HEK293 (cell line): ENCODE data around the gene COBL.

Source experiments
- CTCF ChIA-PET: fragments of 350-600 bp; formaldehyde crosslinking; extraction: SDS; loops from one replicate; lab custom pipeline; 2021; ENCODE audit warnings: antibody characterized with exemption; lab: Yijun Ruan, JAX
- POLR2A ChIA-PET: fragments of 300-600 bp; formaldehyde crosslinking; extraction: SDS; loops from one replicate; lab custom pipeline; 2020; ENCODE audit warnings: antibody characterized with exemption, inconsistent platforms; lab: Yijun Ruan, JAX
- H3K27ac ChIP-seq: fragments of 200-500 bp; sonication (Bioruptor generic); 2 replicates; pipeline ENCODE4 v1.5.1; 2014; ENCODE audit warnings: low read depth, low read length, control low read depth, inconsistent platforms; ENCODE audit errors: extremely low read depth
- H3K36me3 ChIP-seq, 2 experiments: fragments of 200-500 bp in 1 of 2; sonication (Bioruptor generic) in 1 of 2; 1 replicate in 1 of 2; 2 replicates in 1 of 2; pipeline ENCODE4 v1.5.1; 2014 to 2017; ENCODE audit warnings: inconsistent platforms in 2 of 2, low read length in 2 of 2; ENCODE audit not compliant: control insufficient read depth in 2 of 2, insufficient read depth in 1 of 2
- H3K4me1 ChIP-seq: fragments of 200-500 bp; sonication (Bioruptor generic); 2 replicates; pipeline ENCODE4 v1.5.1; 2014; ENCODE audit warnings: mild to moderate bottlenecking, low read length, inconsistent platforms; ENCODE audit not compliant: control insufficient read depth, insufficient read depth
- H3K4me3 ChIP-seq: 2 replicates; pipeline ENCODE4 v1.5.1; 2011; ENCODE audit warnings: low read depth, mild to moderate bottlenecking, control low read depth, low read length, moderate library complexity
- H3K9me3 ChIP-seq: fragments of 200-500 bp; sonication (Bioruptor generic); 2 replicates; pipeline ENCODE4 v1.5.1; 2014; ENCODE audit warnings: low read depth, low read length, inconsistent platforms; ENCODE audit not compliant: control insufficient read depth, insufficient read depth
- ATF2 ChIP-seq: fragments of 450-650 bp; formaldehyde crosslinking; IDR thresholded peaks from 2 replicates; pipeline ENCODE4 v1.5.1; 2016; ENCODE audit warnings: missing biosample characterization, missing genetic modification characterization, low read depth
- BCL6B ChIP-seq: fragments of 450-650 bp; formaldehyde crosslinking; IDR thresholded peaks from 2 replicates; pipeline ENCODE4 v1.5.1; 2017; ENCODE audit warnings: missing biosample characterization, missing genetic modification characterization
- GLIS1 ChIP-seq: fragments of 450-650 bp; formaldehyde crosslinking; IDR thresholded peaks from 2 replicates; pipeline ENCODE4 v1.5.1; 2016; ENCODE audit warnings: missing biosample characterization, missing genetic modification characterization
- KLF17 ChIP-seq: fragments of 450-650 bp; formaldehyde crosslinking; IDR thresholded peaks from 2 replicates; pipeline ENCODE4 v1.5.1; 2016; ENCODE audit warnings: missing biosample characterization, missing genetic modification characterization
- PRDM4 ChIP-seq: fragments of 450-650 bp; formaldehyde crosslinking; IDR thresholded peaks from 2 replicates; pipeline ENCODE4 v1.5.1; 2017; ENCODE audit warnings: missing biosample characterization, missing genetic modification characterization
- SCRT1 ChIP-seq: fragments of 450-650 bp; formaldehyde crosslinking; IDR thresholded peaks from 2 replicates; pipeline ENCODE4 v1.5.1; 2016; ENCODE audit warnings: missing biosample characterization, missing genetic modification characterization, borderline replicate concordance
- SP3 ChIP-seq: fragments of 450-650 bp; formaldehyde crosslinking; IDR thresholded peaks from 2 replicates; pipeline ENCODE4 v1.5.1; 2016; ENCODE audit warnings: missing biosample characterization, missing genetic modification characterization
- ZBTB20 ChIP-seq: fragments of 450-650 bp; formaldehyde crosslinking; IDR thresholded peaks from 2 replicates; pipeline ENCODE4 v1.5.1; 2016; ENCODE audit warnings: missing biosample characterization, missing genetic modification characterization
- ZBTB44 ChIP-seq: fragments of 450-650 bp; IDR thresholded peaks from 2 replicates; pipeline ENCODE4 v1.5.1; 2018; ENCODE audit warnings: missing biosample characterization, mild to moderate bottlenecking, missing genetic modification characterization
- ZEB2 ChIP-seq: fragments of 450-650 bp; formaldehyde crosslinking; IDR thresholded peaks from 2 replicates; pipeline ENCODE4 v1.5.1; 2016; ENCODE audit warnings: missing biosample characterization, missing genetic modification characterization
- ZNF121 ChIP-seq: fragments of 450-650 bp; formaldehyde crosslinking; IDR thresholded peaks from 2 replicates; pipeline ENCODE4 v1.5.1; 2016; ENCODE audit warnings: missing biosample characterization, missing genetic modification characterization
- ZNF221 ChIP-seq: fragments of 450-650 bp; formaldehyde crosslinking; IDR thresholded peaks from 2 replicates; pipeline ENCODE4 v1.5.1; 2017; ENCODE audit warnings: missing biosample characterization, missing genetic modification characterization, borderline replicate concordance
- ZNF223 ChIP-seq: fragments of 450-650 bp; formaldehyde crosslinking; IDR thresholded peaks from 2 replicates; pipeline ENCODE4 v1.5.1; 2016; ENCODE audit warnings: missing biosample characterization, missing genetic modification characterization
- ZNF48 ChIP-seq: fragments of 450-650 bp; formaldehyde crosslinking; IDR thresholded peaks from 2 replicates; pipeline ENCODE4 v1.5.1; 2016; ENCODE audit warnings: missing biosample characterization, missing genetic modification characterization
- ZNF560 ChIP-seq: fragments of 450-650 bp; formaldehyde crosslinking; IDR thresholded peaks from 2 replicates; pipeline ENCODE4 v1.5.1; 2017; ENCODE audit warnings: missing biosample characterization, missing genetic modification characterization, borderline replicate concordance
- ZNF596 ChIP-seq: fragments of 450-650 bp; IDR thresholded peaks from 2 replicates; pipeline ENCODE4 v1.5.0; 2018; ENCODE audit warnings: missing biosample characterization, mild to moderate bottlenecking, missing genetic modification characterization, moderate library complexity
- ZNF660 ChIP-seq: fragments of 450-650 bp; IDR thresholded peaks from 2 replicates; pipeline ENCODE4 v1.5.1; 2018; ENCODE audit warnings: missing biosample characterization, mild to moderate bottlenecking, missing genetic modification characterization
- ZNF707 ChIP-seq: fragments of 450-650 bp; formaldehyde crosslinking; IDR thresholded peaks from 2 replicates; pipeline ENCODE4 v1.5.1; 2016; ENCODE audit warnings: missing biosample characterization, missing genetic modification characterization
- ZNF768 ChIP-seq: fragments of 450-650 bp; formaldehyde crosslinking; IDR thresholded peaks from 2 replicates; pipeline ENCODE4 v1.5.1; 2018; ENCODE audit warnings: missing biosample characterization, mild to moderate bottlenecking, missing genetic modification characterization
- ZNF776 ChIP-seq: fragments of 450-650 bp; formaldehyde crosslinking; IDR thresholded peaks from 2 replicates; pipeline ENCODE4 v1.5.0; 2017; ENCODE audit warnings: missing biosample characterization, missing genetic modification characterization, borderline replicate concordance

Gene COBL

GRCh38 chr7:51158742-51159445, 157.7 kb downstream of the COBL start (continued):
- no peak for TF ChIP-seq PRDM4
- no peak for TF ChIP-seq GLIS1 (tag by site-specific recombination)
- no peak for TF ChIP-seq ZNF707 (tag by site-specific recombination)
- TF ChIP-seq ZBTB20 (tag by site-specific recombination) = no peak
- no peak for TF ChIP-seq ZBTB44
- TF ChIP-seq, all 188 proteins: peak for 0

- no peak overlapping the region for H3K27ac ChIP-seq
- TF ChIP-seq ZNF560 = no peak
- no peak for TF ChIP-seq ZNF48 (tag by site-specific recombination)
- TF ChIP-seq ZNF596 (tag by site-specific recombination) = no peak
- TF ChIP-seq ZNF221 (tag by site-specific recombination) = no peak
- TF ChIP-seq ATF2 (tag by site-specific recombination) = no peak
- TF ChIP-seq ZNF768 (tag by site-specific recombination) = no peak
- no peak for TF ChIP-seq SP3
- TF ChIP-seq ZEB2 (tag by site-specific recombination) = no peak
- TF ChIP-seq ZNF776 (tag by site-specific recombination) = no peak
- TF ChIP-seq ZNF223 = no peak
- no peak for TF ChIP-seq KLF17
- TF ChIP-seq SCRT1 (tag by site-specific recombination) = no peak
- TF ChIP-seq ZNF121 (tag by site-specific recombination) = no peak
- no peak for TF ChIP-seq ZBTB20 (tag by site-specific recombination)
- no peak for TF ChIP-seq ZNF660
- TF ChIP-seq BCL6B (tag by site-specific recombination) = no peak
- TF ChIP-seq, all 188 proteins: peak for 0
- no peak overlapping the region for H3K4me3 ChIP-seq
- ChIA-PET CTCF (interaction anchor here (0.6 to 8.2 kb wide), 4 partner anchors 16 to 697 kb away, joined by 3 to 277 read pairs (median 4); no protein-coding TSS in a partner anchor), POLR2A (no interaction called here)
- no peaks in the 10 kb centered on the region for H3K4me1 ChIP-seq
- H3K9me3 ChIP-seq = no peaks in the 10 kb centered on the region
- no peaks in the 10 kb centered on the region for H3K36me3 ChIP-seq
Observed at GRCh38 chr7:51158211-51158610, 158.4 kb downstream of the COBL start.
